ENCODE data around the gene OS9. TPM values are rescaled to one million over a fixed set of nuclear protein-coding genes. Genes with fewer than 3 reads are reported as not detected.

The OS9 gene
- polyA plus RNA-seq, 2 of the 4 experiments (the other 2 are of a cell fraction): 128 to 183 TPM

GRCh38 chr12:57679697-57680096, 14.2 kb upstream of the OS9 start:
- FAIRE-seq (no peak), ATAC-seq (no peak), DNase-seq (ENCODE audit: low read depth in 1 of 2, low spot score in 1 of 2) (no peak)
- Histone ChIP-seq H3K9me3 (peaks cover 8% of the 10 kb centered on the region; the same call in 1 of the 3 replicates), H3K27ac (no peak overlapping the region), H3K4me3 (no peak overlapping the region), H3K4me2 (no peak overlapping the region), H3K4me1 (no peaks in the 10 kb centered on the region)
- ChIA-PET POLR2A (no interaction called here), CTCF (interaction anchor here (1.0 to 1.4 kb wide), 3 partner anchors 12 to 47 kb away, joined by 3 to 4 read pairs (median 3); partner anchors contain the start of genes B4GALNT1 and OS9)
- TF ChIP-seq ZSCAN20 (CRISPR knock-in tag; IDR thresholded peaks at IDR 0.05) (no peak), ZC3H11A (IDR thresholded peaks at IDR 0.05) (no peak), FOSL2 (IDR thresholded peaks at IDR 0.05) (no peak), FOSL2 (CRISPR knock-in tag; IDR thresholded peaks at IDR 0.05) (no peak), ELK1 (IDR thresholded peaks at IDR 0.05; ENCODE audit: low read depth, low read length) (no peak), JUNB (IDR thresholded peaks at IDR 0.05) (no peak), NR3C1 (IDR thresholded peaks at IDR 0.05) (no peak), EP300 (IDR thresholded peaks at IDR 0.05) (no peak), CTCF (IDR thresholded peaks at IDR 0.05) (no peak), BCL3 (IDR thresholded peaks at IDR 0.05) (no peak), PBX3 (IDR thresholded peaks at IDR 0.05) (no peak), RCOR1 (IDR thresholded peaks at IDR 0.05; ENCODE audit: low read depth, low read length) (no peak), JUN (IDR thresholded peaks at IDR 0.05) (no peak), MAFK (IDR thresholded peaks at IDR 0.05; ENCODE audit: partially characterized antibody) (no peak)

GRCh38 chr12:57687862-57688261, 6.1 kb upstream of the OS9 start:
- no peak overlapping the region for H3K4me3 ChIP-seq
- POLR2A ChIA-PET: no interaction called here
- DNase-seq (ENCODE audit: low read depth in 1 of 2, low spot score in 1 of 2) (no peak), FAIRE-seq (no peak), ATAC-seq (no peak)
- WGBS (ENCODE audit: missing lambda C conversion rate): 35% methylated on average over 4 of the region's 4 CpGs
- CTCF ChIA-PET: interaction anchor here (1.1 to 1.5 kb wide), 2 partner anchors 31 to 82 kb away, joined by 3 to 4 read pairs; no protein-coding TSS in a partner anchor
- H3K4me2 ChIP-seq: no peak overlapping the region
- H3K4me1 ChIP-seq: no peaks in the 10 kb centered on the region
- no peak overlapping the region for H3K27ac ChIP-seq
- TF ChIP-seq RFX5 (IDR thresholded peaks at IDR 0.05): no peak
- TF ChIP-seq POLR2AphosphoS2 (conservative IDR thresholded peaks at IDR 0.05; ENCODE audit: low read length): no peak
- no peak for TF ChIP-seq RNF2 (IDR thresholded peaks at IDR 0.05; ENCODE audit: borderline replicate concordance, low read depth)
- TF ChIP-seq EHF (CRISPR knock-in tag; IDR thresholded peaks at IDR 0.05): no peak
- TF ChIP-seq NPAS2 (CRISPR knock-in tag; IDR thresholded peaks at IDR 0.05; ENCODE audit: borderline replicate concordance): no peak
- TF ChIP-seq ZC3H11A (IDR thresholded peaks at IDR 0.05): no peak
- TF ChIP-seq HMGXB4 (CRISPR knock-in tag; IDR thresholded peaks at IDR 0.05; ENCODE audit: borderline replicate concordance): no peak
- no peak for TF ChIP-seq SREBF2 (IDR thresholded peaks at IDR 0.05)
- no peak for TF ChIP-seq POLR2A (IDR thresholded peaks at IDR 0.05; ENCODE audit: low read length)
- TF ChIP-seq KDM5A (IDR thresholded peaks at IDR 0.05): no peak
- no peak for TF ChIP-seq JUN (IDR thresholded peaks at IDR 0.05)
- TF ChIP-seq BHLHE40 (IDR thresholded peaks at IDR 0.05; ENCODE audit: low read depth, low read length): no peak
- no peak for TF ChIP-seq CBX8 (IDR thresholded peaks at IDR 0.05)
- H3K9me3 ChIP-seq: peaks cover 10% of the 10 kb centered on the region; the same call in 1 of the 3 replicates

Data from A549 (cell line).